Mucosa of descending colon (tissue), 3 donors: ENCODE results near the gene TIPARP. TPM values are rescaled to one million over a fixed set of nuclear protein-coding genes. Genes with fewer than 3 reads are reported as not detected.

ENCODE experiments used
- ATAC-seq: fragments of 200-7000 bp; cut with Tn5 transposase; one replicate; pipeline ENCODE4 v1.9.1; 2020; ENCODE audit warnings: mild to moderate bottlenecking, moderate library complexity
- DNase-seq, 3 donors: peaks; one replicate each; pipeline ENCODE4 v3.0.0-alpha.2; 2020
- H3K36me3 ChIP-seq: fragments of 200-600 bp; one replicate; pipeline ENCODE4 v1.8.0; 2021; ENCODE audit warnings: low read depth, mild to moderate bottlenecking
- H3K4me1 ChIP-seq: fragments of 200-600 bp; one replicate; pipeline ENCODE4 v1.8.0; 2021; ENCODE audit warnings: low read depth, mild to moderate bottlenecking
- H3K4me3 ChIP-seq: fragments of 200-600 bp; one replicate; pipeline ENCODE4 v1.8.0; 2021; ENCODE audit warnings: mild to moderate bottlenecking
- H3K9me3 ChIP-seq: fragments of 200-600 bp; one replicate; pipeline ENCODE4 v1.8.0; 2021; ENCODE audit warnings: mild to moderate bottlenecking
- CTCF ChIP-seq: fragments of 200-600 bp; IDR thresholded peaks from one replicate; pipeline ENCODE4 v1.8.0; 2022; ENCODE audit warnings: antibody characterized with exemption, mild to moderate bottlenecking
- intact Hi-C, 2 donors: fragments of 100-400 bp; cut with DNase I in 1 of 2; cut with micrococcal nuclease in 1 of 2; formaldehyde crosslinking; loops; one replicate each; pipeline versions ENCODE4 v1.11.0 to v1.11.1; 2022; cut with DNase I, micrococcal nuclease
- total RNA-seq, 3 donors: library from RNA; stranded (reverse); fragmentation: NEBNext Ultra II Directional in 2 of 3; extraction: Animal tissue kit (Norgen Biotek cat#: 25700) in 2 of 3; gene quantifications; one replicate each; pipeline versions ENCODE4 v1.2.1 to v1.2.4, GENCODE V29; 2021 to 2023
- donor health status: DM: no; HTN: no; CAD: no; lungs with moderate emphysema.
- donor health status: DM: no; HTN: no; CAD: no.
- donor health status: DM: no; HTN: yes; CAD: no.

TIPARP gene
- total RNA-seq, 3 donors from 2014 or later, result 26.4 to 28.6 (median 26.7) TPM

GRCh38 chr3:156689608-156690007, 15.2 kb downstream of the TIPARP start:
- Histone ChIP-seq H3K9me3 (no peaks in the 10 kb centered on the region), H3K4me3 (no peak overlapping the region), H3K36me3 (no peaks in the 10 kb centered on the region), H3K4me1 (peaks cover 51% of the 10 kb centered on the region)
- DNase-seq (no peak), ATAC-seq (peak; percentile 76)
- TF ChIP-seq CTCF, result no peak
- intact Hi-C loops, result no loop called here

- no peak for TF ChIP-seq CTCF
- no peak for ATAC-seq
- peaks cover 31% of the 10 kb centered on the region for H3K4me1 ChIP-seq
- H3K36me3 ChIP-seq, result no peaks in the 10 kb centered on the region
- intact Hi-C loops, result no loop called here
- H3K9me3 ChIP-seq, result no peaks in the 10 kb centered on the region
- H3K4me3 ChIP-seq, result no peak overlapping the region
- no peak for DNase-seq
Measured at GRCh38 chr3:156691920-156692319, 17.5 kb downstream of the TIPARP start.

- H3K9me3 ChIP-seq, result no peaks in the 10 kb centered on the region
- intact Hi-C loops, result no loop called here
- H3K4me3 ChIP-seq, result no peak overlapping the region
- peaks cover 27% of the 10 kb centered on the region for H3K4me1 ChIP-seq
- DNase-seq (no peak), ATAC-seq (no peak)
- H3K36me3 ChIP-seq, result no peaks in the 10 kb centered on the region
- TF ChIP-seq CTCF, result no peak
Measured at GRCh38 chr3:156693166-156693565, 18.8 kb downstream of the TIPARP start.

GRCh38 chr3:156694536-156694935, 20.1 kb downstream of the TIPARP start:
- no peak for TF ChIP-seq CTCF
- Histone ChIP-seq H3K9me3 (no peaks in the 10 kb centered on the region), H3K4me1 (peaks cover 18% of the 10 kb centered on the region), H3K36me3 (no peaks in the 10 kb centered on the region), H3K4me3 (no peak overlapping the region)
- intact Hi-C loops, result no loop called here
- no peak for DNase-seq
- no peak for ATAC-seq

- ATAC-seq (peak; percentile 46), DNase-seq (no peak)
- Histone ChIP-seq H3K36me3 (peaks cover 9% of the 10 kb centered on the region), H3K4me3 (no peak overlapping the region), H3K4me1 (peaks cover 9% of the 10 kb centered on the region), H3K9me3 (no peaks in the 10 kb centered on the region)
- no peak for TF ChIP-seq CTCF
- intact Hi-C loops, result no loop called here
Measured at GRCh38 chr3:156702367-156702766, 28.0 kb downstream of the TIPARP start.

GRCh38 chr3:156704370-156705036, 30.1 kb downstream of the TIPARP start:
- intact Hi-C loops, result no loop called here
- Histone ChIP-seq H3K36me3 (peaks cover 9% of the 10 kb centered on the region), H3K4me3 (no peak overlapping the region), H3K4me1 (peaks cover 9% of the 10 kb centered on the region), H3K9me3 (no peaks in the 10 kb centered on the region)
- no peak for DNase-seq
- peak; percentile 63 for ATAC-seq
- TF ChIP-seq CTCF, result no peak
